Activated CD4-positive, alpha-beta T cell treated with anti-CD3 and anti-CD28 coated beads, Interleukin-2, Interleukin-4, amounts not matched to agents 100 ng/mL and 50 ng/mL, durations not matched to agents 16 hours and 8 hours (primary cell): ENCODE data around the gene GINM1.

Experiments used
- DNase-seq: peaks from one replicate; pipeline ENCODE4 v3.0.0-alpha.2; 2020; ENCODE audit warnings: low spot score

The GINM1 gene

GRCh38 chr6:149593408-149593807 is 27.2 kb downstream of the GINM1 start:
- no peak for DNase-seq

GRCh38 chr6:149600508-149600907 is 34.3 kb downstream of the GINM1 start:
- DNase-seq: no peak

- DNase-seq: no peak
Measured at GRCh38 chr6:149608381-149608982, 42.3 kb downstream of the GINM1 start.

GRCh38 chr6:149614337-149614736 is 48.2 kb downstream of the GINM1 start:
- DNase-seq: no peak

- no peak for DNase-seq
Measured at GRCh38 chr6:149615805-149616204, 49.6 kb downstream of the GINM1 start.

GRCh38 chr6:149627672-149628071 is 61.5 kb downstream of the GINM1 start:
- no peak for DNase-seq

GRCh38 chr6:149628875-149629510 is 62.8 kb downstream of the GINM1 start:
- DNase-seq: peak; percentile 11

GRCh38 chr6:149634315-149634714 is 68.1 kb downstream of the GINM1 start:
- no peak for DNase-seq

GRCh38 chr6:149636124-149636523 is 69.9 kb downstream of the GINM1 start:
- no peak for DNase-seq
